HCT116 (cell line): Measurements from ENCODE around the gene PAN3. TPM values are rescaled to one million over a fixed set of nuclear protein-coding genes. Genes with fewer than 3 reads are reported as not detected.

Experiments
- ATAC-seq: fragments of 200-7000 bp; cut with Tn5 transposase; 2 replicates; pipeline ENCODE4 v1.9.1; 2020; ENCODE audit warnings: mild to moderate bottlenecking, moderate library complexity
- BruUV-seq: library from RNA; stranded (reverse); fragments of 400-500 nt; replicated peaks from 2 replicates; lab custom pipeline; 2021; lab: Mats Ljungman, UMichigan
- CTCF ChIA-PET: fragments of 300-600 bp; sonication (Branson Sonifier 250); formaldehyde crosslinking; loops from one replicate; lab custom pipeline; 2021; ENCODE audit warnings: antibody characterized with exemption; lab: Charles Lee
- POLR2A ChIA-PET: fragments of 300-600, 350-600 bp; sonication (Branson Sonifier 250); formaldehyde crosslinking; loops from one replicate; lab custom pipeline; 2021; ENCODE audit warnings: antibody characterized with exemption; lab: Charles Lee
- RAD21 ChIA-PET, 2 experiments: fragments of 300-600 bp; sonication (Branson Sonifier 250); formaldehyde crosslinking; loops; one replicate each; lab custom pipeline; 2023; ENCODE audit warnings: low total read pairs in 2 of 2; ENCODE audit not compliant: uncharacterized antibody in 2 of 2, unreplicated experiment in 2 of 2, low non-redundant PET in 1 of 2; lab: Charles Lee
- DNase-seq: peaks from one replicate; pipeline ENCODE4 v3.0.0-alpha.2; 2010; ENCODE audit warnings: low read depth, low spot score
- H2AFZ ChIP-seq: fragments of 200-600 bp; shearing (Covaris generic), sonication (generic); 2 replicates; pipeline ENCODE4 v1.6.1; 2017; ENCODE audit warnings: low read depth, mixed run types, mixed read lengths, antibody characterized with exemption, low read length; ENCODE audit not compliant: poor library complexity, severe bottlenecking
- H3K27ac ChIP-seq: 2 replicates; pipeline ENCODE4 v1.5.1; 2012; ENCODE audit warnings: low read depth, low read length
- H3K27me3 ChIP-seq: fragments of 200-600 bp; sonication (generic); 2 replicates; pipeline ENCODE4 v1.6.1; 2016; ENCODE audit warnings: mixed run types, low read length, mixed read lengths; ENCODE audit not compliant: insufficient read depth
- H3K36me3 ChIP-seq, 2 experiments: fragments of 200-500 bp in 1 of 2; fragments of 200-600 bp in 1 of 2; sonication (Bioruptor generic) in 1 of 2; sonication (generic) in 1 of 2; 2 replicates each; pipeline versions ENCODE4 v1.5.1 to v1.6.1; 2014 to 2016; ENCODE audit warnings: low read length in 2 of 2, inconsistent platforms in 1 of 2, mixed read lengths in 1 of 2, mixed run types in 1 of 2; ENCODE audit not compliant: insufficient read depth in 2 of 2, control insufficient read depth in 1 of 2
- H3K4me1 ChIP-seq, 2 experiments: fragments of 200-600 bp in 1 of 2; sonication (generic) in 1 of 2; 2 replicates each; pipeline versions ENCODE4 v1.5.1 to v1.6.1; 2012 to 2017; ENCODE audit warnings: low read length in 2 of 2, inconsistent platforms in 1 of 2, mild to moderate bottlenecking in 1 of 2, mixed read lengths in 1 of 2, mixed run types in 1 of 2, moderate library complexity in 1 of 2; ENCODE audit not compliant: insufficient read depth in 2 of 2, control insufficient read depth in 1 of 2
- H3K4me2 ChIP-seq: fragments of 200-600 bp; sonication (generic); 2 replicates; pipeline ENCODE4 v1.6.1; 2017; ENCODE audit warnings: mixed run types, low read length, mixed read lengths
- H3K4me3 ChIP-seq, 2 experiments: fragments of 200-600 bp in 1 of 2; sonication (generic) in 1 of 2; replicated peaks in 1 of 2; 2 replicates each; pipeline ENCODE4 v1.5.1; 2011 to 2016; ENCODE audit warnings: low read length in 2 of 2, control low read depth in 1 of 2, low read depth in 1 of 2, mild to moderate bottlenecking in 1 of 2, mixed read lengths in 1 of 2, mixed run types in 1 of 2
- H3K79me2 ChIP-seq: fragments of 200-600 bp; sonication (generic); 2 replicates; pipeline ENCODE4 v1.6.1; 2017; ENCODE audit warnings: mild to moderate bottlenecking, mixed run types, low read length, moderate library complexity, mixed read lengths; ENCODE audit not compliant: insufficient read depth
- H3K9ac ChIP-seq: fragments of 200-600 bp; sonication (generic); 2 replicates; pipeline ENCODE4 v1.6.1; 2016; ENCODE audit warnings: low read length, mixed read lengths
- H3K9me2 ChIP-seq: fragments of 200-600 bp; sonication (generic), shearing (Covaris generic); 2 replicates; pipeline ENCODE4 v1.6.1; 2017; ENCODE audit warnings: mixed run types, mild to moderate bottlenecking, moderate library complexity; ENCODE audit not compliant: insufficient read depth
- H3K9me3 ChIP-seq, 2 experiments: fragments of 200-500 bp in 1 of 2; fragments of 200-600 bp in 1 of 2; sonication (Bioruptor generic) in 1 of 2; sonication (generic) in 1 of 2; 2 replicates each; pipeline ENCODE4 v1.6.1; 2014 to 2017; ENCODE audit warnings: low read length in 2 of 2, mixed read lengths in 2 of 2, inconsistent platforms in 1 of 2, low read depth in 1 of 2, mild to moderate bottlenecking in 1 of 2, mixed run types in 1 of 2, moderate library complexity in 1 of 2; ENCODE audit not compliant: control insufficient read depth in 1 of 2, insufficient read depth in 1 of 2
- H4K20me1 ChIP-seq: fragments of 200-600 bp; sonication (generic), shearing (Covaris generic); 2 replicates; pipeline ENCODE4 v1.6.1; 2017; ENCODE audit warnings: mixed run types, mild to moderate bottlenecking, moderate library complexity; ENCODE audit not compliant: insufficient read depth
- ATF3 ChIP-seq: IDR thresholded peaks from 2 replicates; pipeline ENCODE4 v1.6.1; 2012
- CBX3 ChIP-seq: IDR thresholded peaks from 2 replicates; pipeline ENCODE4 v1.6.1; 2012; ENCODE audit warnings: low read depth
- ELF1 ChIP-seq: IDR thresholded peaks from 2 replicates; pipeline ENCODE4 v1.6.1; 2012; ENCODE audit warnings: low read depth, borderline replicate concordance
- FOSL1 ChIP-seq: IDR thresholded peaks from 2 replicates; pipeline ENCODE4 v1.6.1; 2012; ENCODE audit warnings: low read depth
- POLR2A ChIP-seq: IDR thresholded peaks from 2 replicates; pipeline ENCODE4 v1.7.0; 2011; ENCODE audit warnings: borderline replicate concordance; ENCODE audit not compliant: insufficient read depth, insufficient read length; ENCODE audit errors: extremely low read depth
- REST ChIP-seq: IDR thresholded peaks from 2 replicates; pipeline ENCODE4 v1.6.1; 2012; ENCODE audit warnings: low read depth
- SP1 ChIP-seq: IDR thresholded peaks from 2 replicates; pipeline ENCODE4 v1.6.1; 2012; ENCODE audit warnings: low read depth
- TCF7L2 ChIP-seq: IDR thresholded peaks from 2 replicates; pipeline ENCODE4 v1.7.0; 2011; ENCODE audit warnings: borderline replicate concordance, inconsistent platforms; ENCODE audit not compliant: insufficient read depth, insufficient read length; ENCODE audit errors: extremely low read depth
- intact Hi-C: fragments of 100-400 bp; cut with micrococcal nuclease; formaldehyde crosslinking; loops from 2 replicates; pipeline ENCODE4 v1.10.0; 2022
- total RNA-seq: library from RNA; stranded (reverse); gene quantifications from one replicate; pipeline ENCODE4 v1.2.1, GENCODE V29; 2021; ENCODE audit not compliant: unreplicated experiment
- TF ChIP-seq, protein P1 (sequence below): IDR thresholded peaks from 2 replicates; pipeline ENCODE4 v1.6.1; 2011; ENCODE audit warnings: mild to moderate bottlenecking, low read length, moderate library complexity; ENCODE audit not compliant: insufficient replicate concordance; ENCODE audit errors: extremely low read depth

The PAN3 gene
- total RNA-seq, 1 experiment from 2014 or later = 30.1 TPM

- Histone ChIP-seq H3K9me3 (no peaks in the 10 kb centered on the region), H3K4me3 (no peak overlapping the region), H2AFZ (no peak overlapping the region), H3K9ac (no peak overlapping the region), H3K4me2 (no peak overlapping the region), H3K27ac (no peak overlapping the region), H3K4me1 (no peaks in the 10 kb centered on the region), H3K27me3 (no peaks in the 10 kb centered on the region), H3K9me2 (no peaks in the 10 kb centered on the region), H3K36me3 (peaks cover 0 to 2% of the 10 kb centered on the region in 2 experiments; a peak in 1 of 4 replicates), H4K20me1 (no peaks in the 10 kb centered on the region; the same call in 1 of the 2 replicates), H3K79me2 (no peaks in the 10 kb centered on the region)
- POLR2A ChIA-PET = no interaction called here
- no peak for DNase-seq
- ATAC-seq = no peak
- intact Hi-C loops = no loop called here
- RAD21 ChIA-PET = no interaction called here
- no peak for TF ChIP-seq POLR2A
- TF ChIP-seq ATF3 = no peak
- TF ChIP-seq TCF7L2 = no peak
- TF ChIP-seq FOSL1 = no peak
- no peak for TF ChIP-seq ELF1
- no peak for TF ChIP-seq REST
- no peak for TF ChIP-seq SP1
- TF ChIP-seq, protein P1, sequence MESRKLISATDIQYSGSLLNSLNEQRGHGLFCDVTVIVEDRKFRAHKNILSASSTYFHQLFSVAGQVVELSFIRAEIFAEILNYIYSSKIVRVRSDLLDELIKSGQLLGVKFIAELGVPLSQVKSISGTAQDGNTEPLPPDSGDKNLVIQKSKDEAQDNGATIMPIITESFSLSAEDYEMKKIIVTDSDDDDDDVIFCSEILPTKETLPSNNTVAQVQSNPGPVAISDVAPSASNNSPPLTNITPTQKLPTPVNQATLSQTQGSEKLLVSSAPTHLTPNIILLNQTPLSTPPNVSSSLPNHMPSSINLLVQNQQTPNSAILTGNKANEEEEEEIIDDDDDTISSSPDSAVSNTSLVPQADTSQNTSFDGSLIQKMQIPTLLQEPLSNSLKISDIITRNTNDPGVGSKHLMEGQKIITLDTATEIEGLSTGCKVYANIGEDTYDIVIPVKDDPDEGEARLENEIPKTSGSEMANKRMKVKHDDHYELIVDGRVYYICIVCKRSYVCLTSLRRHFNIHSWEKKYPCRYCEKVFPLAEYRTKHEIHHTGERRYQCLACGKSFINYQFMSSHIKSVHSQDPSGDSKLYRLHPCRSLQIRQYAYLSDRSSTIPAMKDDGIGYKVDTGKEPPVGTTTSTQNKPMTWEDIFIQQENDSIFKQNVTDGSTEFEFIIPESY = no peak
- TF ChIP-seq CBX3 = no peak
- CTCF ChIA-PET = no interaction called here
- BruUV-seq = no TSS peak
Measured at GRCh38 chr13:28239374-28239773, 101.0 kb downstream of the PAN3 start.
